Measurements from ENCODE around the gene TOB2. TPM values are rescaled to one million over a fixed set of nuclear protein-coding genes. Genes with fewer than 3 reads are reported as not detected.

TOB2 gene
- total and polyA plus RNA-seq, 3 donors from 2014 or later, result 32.7 to 41.7 (median 35.4) TPM

DNA sequence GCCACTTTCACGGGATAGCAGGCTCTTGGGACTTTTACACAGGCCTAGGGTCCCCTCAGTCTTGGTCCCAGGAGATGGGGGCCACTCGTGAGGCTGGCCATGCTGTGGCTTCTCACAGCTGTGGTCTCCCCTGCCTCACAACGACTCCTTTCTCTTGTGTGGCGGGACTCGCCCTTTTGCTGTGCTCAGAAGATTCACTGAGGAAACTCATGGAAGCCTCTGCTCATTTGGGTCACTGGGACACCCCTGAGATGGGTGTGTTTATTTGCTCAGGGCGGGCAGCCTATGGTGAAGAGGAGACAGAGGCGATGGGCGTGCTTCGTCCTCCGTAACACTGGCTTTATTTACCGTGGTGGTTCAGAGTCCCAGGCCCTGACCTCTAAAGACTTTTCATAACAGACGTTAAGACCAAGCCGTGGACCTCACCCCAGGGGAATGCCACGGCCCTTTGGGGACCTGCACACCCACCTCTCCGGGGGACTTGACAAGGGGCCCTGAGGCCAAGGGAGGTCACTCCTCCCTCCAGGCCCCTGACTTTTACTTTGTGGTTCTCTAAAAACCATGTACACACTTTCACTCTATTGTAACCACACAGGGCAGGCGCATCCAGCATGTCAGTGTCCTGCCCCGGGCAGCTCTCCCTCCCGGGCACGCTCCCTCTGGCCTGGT lies 49.3 kb downstream of the TOB2 start:
- peaks cover 27% of the 10 kb centered on the region for H3K4me1 ChIP-seq
- DNase-seq, result no peak
- no peaks in the 10 kb centered on the region for H3K9me3 ChIP-seq
- no peaks in the 10 kb centered on the region for H3K36me3 ChIP-seq (ENCODE audit: low read depth, missing control alignments)
- WGBS, 2 donors, result 80 to 86% methylated on average over 10 to 19 of the region's 19 CpGs
- TF ChIP-seq POLR2A (IDR thresholded peaks at IDR 0.05), result no peak
- TF ChIP-seq, protein P1, sequence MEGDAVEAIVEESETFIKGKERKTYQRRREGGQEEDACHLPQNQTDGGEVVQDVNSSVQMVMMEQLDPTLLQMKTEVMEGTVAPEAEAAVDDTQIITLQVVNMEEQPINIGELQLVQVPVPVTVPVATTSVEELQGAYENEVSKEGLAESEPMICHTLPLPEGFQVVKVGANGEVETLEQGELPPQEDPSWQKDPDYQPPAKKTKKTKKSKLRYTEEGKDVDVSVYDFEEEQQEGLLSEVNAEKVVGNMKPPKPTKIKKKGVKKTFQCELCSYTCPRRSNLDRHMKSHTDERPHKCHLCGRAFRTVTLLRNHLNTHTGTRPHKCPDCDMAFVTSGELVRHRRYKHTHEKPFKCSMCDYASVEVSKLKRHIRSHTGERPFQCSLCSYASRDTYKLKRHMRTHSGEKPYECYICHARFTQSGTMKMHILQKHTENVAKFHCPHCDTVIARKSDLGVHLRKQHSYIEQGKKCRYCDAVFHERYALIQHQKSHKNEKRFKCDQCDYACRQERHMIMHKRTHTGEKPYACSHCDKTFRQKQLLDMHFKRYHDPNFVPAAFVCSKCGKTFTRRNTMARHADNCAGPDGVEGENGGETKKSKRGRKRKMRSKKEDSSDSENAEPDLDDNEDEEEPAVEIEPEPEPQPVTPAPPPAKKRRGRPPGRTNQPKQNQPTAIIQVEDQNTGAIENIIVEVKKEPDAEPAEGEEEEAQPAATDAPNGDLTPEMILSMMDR (IDR thresholded peaks at IDR 0.05), result no peak
- peak overlapping the region in 1 of 2 donors; percentile 19 for H3K27ac ChIP-seq
- no peaks in the 10 kb centered on the region for H3K27me3 ChIP-seq
- no peak overlapping the region for H3K4me3 ChIP-seq
- intact Hi-C loops (cut with DNase I; ENCODE audit: low total_unique reads), result no loop called here

GRCh38 chr22:41395531-41396240 lies 50.9 kb downstream of the TOB2 start:
- Histone ChIP-seq H3K27ac (no peak overlapping the region), H3K4me1 (peaks cover 19% of the 10 kb centered on the region), H3K27me3 (no peaks in the 10 kb centered on the region), H3K4me3 (no peak overlapping the region), H3K36me3 (ENCODE audit: low read depth, missing control alignments) (no peaks in the 10 kb centered on the region), H3K9me3 (no peaks in the 10 kb centered on the region)
- intact Hi-C loops (cut with DNase I; ENCODE audit: low total_unique reads), result no loop called here
- TF ChIP-seq, protein P1 (IDR thresholded peaks at IDR 0.05), result no peak
- no peak for TF ChIP-seq POLR2A (IDR thresholded peaks at IDR 0.05)
- no peak for DNase-seq
- 93% methylated on average over 35 to 36 of the region's 37 CpGs for WGBS, 2 donors

GRCh38 chr22:41394012-41394356 lies 52.6 kb downstream of the TOB2 start:
- Histone ChIP-seq H3K4me3 (no peak overlapping the region), H3K36me3 (ENCODE audit: low read depth, missing control alignments) (no peaks in the 10 kb centered on the region), H3K27me3 (no peaks in the 10 kb centered on the region), H3K9me3 (no peaks in the 10 kb centered on the region), H3K27ac (peak overlapping the region; percentile 39 to 77), H3K4me1 (peaks cover 19% of the 10 kb centered on the region)
- 73 to 79% methylated on average over 11 of the region's 11 CpGs for WGBS, 2 donors
- TF ChIP-seq POLR2A (IDR thresholded peaks at IDR 0.05), result no peak
- DNase-seq, result no peak
- intact Hi-C loops (cut with DNase I; ENCODE audit: low total_unique reads), result no loop called here

DNA sequence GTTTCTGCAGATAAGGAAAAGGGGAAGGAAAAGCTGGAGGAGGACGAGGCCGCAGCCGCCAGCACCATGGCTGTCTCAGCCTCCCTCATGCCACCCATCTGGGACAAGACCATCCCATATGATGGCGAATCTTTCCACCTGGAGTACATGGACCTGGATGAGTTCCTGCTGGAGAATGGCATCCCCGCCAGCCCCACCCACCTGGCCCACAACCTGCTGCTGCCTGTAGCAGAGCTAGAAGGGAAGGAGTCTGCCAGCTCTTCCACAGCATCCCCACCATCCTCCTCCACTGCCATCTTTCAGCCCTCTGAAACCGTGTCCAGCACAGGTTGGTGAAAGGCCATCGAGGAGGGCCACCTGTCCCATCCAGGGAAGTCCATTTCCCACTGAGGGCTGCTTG lies 59.3 kb downstream of the TOB2 start:
- H3K27ac ChIP-seq, result no peak overlapping the region

DNA sequence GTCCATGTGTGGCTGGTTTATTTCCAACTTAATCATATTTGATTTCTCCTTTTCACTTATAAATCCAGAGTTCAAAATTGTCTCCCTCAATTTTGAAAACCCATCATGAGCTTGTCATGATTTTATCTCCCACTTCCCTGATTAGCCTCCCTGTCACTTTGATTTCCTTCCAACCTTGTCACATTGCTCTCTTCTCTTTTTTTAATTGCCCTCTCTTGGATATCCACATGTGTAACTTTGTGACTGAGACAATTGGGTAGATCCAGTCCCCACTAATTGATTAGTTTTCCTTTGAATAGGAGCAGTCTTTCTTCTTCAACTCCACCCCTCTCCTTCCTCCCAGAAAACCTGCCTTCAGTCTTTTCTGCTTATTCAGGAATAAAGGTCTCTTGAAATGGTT lies 62.5 kb downstream of the TOB2 start:
- Histone ChIP-seq H3K27ac (peak overlapping the region; percentile 98), H3K9me3 (no peaks in the 10 kb centered on the region), H3K27me3 (no peaks in the 10 kb centered on the region), H3K36me3 (ENCODE audit: low read depth, missing control alignments) (no peaks in the 10 kb centered on the region), H3K4me3 (no peak overlapping the region), H3K4me1 (peaks cover 28% of the 10 kb centered on the region)
- TF ChIP-seq, protein P1 (IDR thresholded peaks at IDR 0.05), result no peak
- TF ChIP-seq POLR2A (IDR thresholded peaks at IDR 0.05), result no peak
- intact Hi-C loops (cut with DNase I; ENCODE audit: low total_unique reads), result no loop called here
- no peak for DNase-seq

More for the DNA sequence above, 59.3 kb downstream of the TOB2 start:
- Histone ChIP-seq H3K9me3 (no peaks in the 10 kb centered on the region), H3K4me1 (peaks cover 20% of the 10 kb centered on the region), H3K36me3 (ENCODE audit: low read depth, missing control alignments) (no peaks in the 10 kb centered on the region), H3K27me3 (no peaks in the 10 kb centered on the region), H3K4me3 (no peak overlapping the region)
- no peak for DNase-seq
- 90 to 94% methylated on average over 7 of the region's 7 CpGs for WGBS, 2 donors
- intact Hi-C loops (cut with DNase I; ENCODE audit: low total_unique reads), result no loop called here
- TF ChIP-seq, protein P1 (IDR thresholded peaks at IDR 0.05), result no peak
- TF ChIP-seq POLR2A (IDR thresholded peaks at IDR 0.05), result no peak

Other genes starting within 250 kb of the TOB2 start
- gene L3MBTL2, start 241.5 kb downstream of the TOB2 start, total RNA-seq, result 10 to 100 TPM; 32.8 to 39.7 TPM
- 34.6 TPM for gene L3MBTL2, start 241.5 kb downstream of the TOB2 start, polyA plus RNA-seq (ENCODE audit: insufficient read depth, low read depth, low replicate concordance)
- 10 to 100 TPM in 1 of 2 donors, 1 to 10 TPM in 1; 6.5 to 12.8 TPM for gene CHADL, start 205.9 kb downstream of the TOB2 start, total RNA-seq
- 9.1 TPM for gene CHADL, start 205.9 kb downstream of the TOB2 start, polyA plus RNA-seq (ENCODE audit: insufficient read depth, low read depth, low replicate concordance)
- gene RANGAP1, start 160.6 kb downstream of the TOB2 start, total RNA-seq, result 100 to 1,000 TPM; 212 to 319 TPM
- gene RANGAP1, start 160.6 kb downstream of the TOB2 start, polyA plus RNA-seq (ENCODE audit: insufficient read depth, low read depth, low replicate concordance), result 277 TPM
- gene ZC3H7B, start 145.3 kb downstream of the TOB2 start, total RNA-seq, result 10 to 100 TPM; 56.4 to 63.0 TPM
- 38.9 TPM for gene ZC3H7B, start 145.3 kb downstream of the TOB2 start, polyA plus RNA-seq (ENCODE audit: insufficient read depth, low read depth, low replicate concordance)
- 10 to 100 TPM; 32.8 to 40.9 TPM for gene TEF, start 64.9 kb downstream of the TOB2 start, total RNA-seq
- gene TEF, start 64.9 kb downstream of the TOB2 start, polyA plus RNA-seq (ENCODE audit: insufficient read depth, low read depth, low replicate concordance), result 25.6 TPM
- 10 to 100 TPM; 33.7 to 35.1 TPM for gene PHF5A, start 21.9 kb upstream of the TOB2 start, total RNA-seq
- 42.8 TPM for gene PHF5A, start 21.9 kb upstream of the TOB2 start, polyA plus RNA-seq (ENCODE audit: insufficient read depth, low read depth, low replicate concordance)
- gene ACO2, start 22.3 kb upstream of the TOB2 start, total RNA-seq, result 100 to 1,000 TPM; 133 to 178 TPM
- 113 TPM for gene ACO2, start 22.3 kb upstream of the TOB2 start, polyA plus RNA-seq (ENCODE audit: insufficient read depth, low read depth, low replicate concordance)
- gene POLR3H, start 97.7 kb upstream of the TOB2 start, total RNA-seq, result 10 to 100 TPM; 23.3 to 24.6 TPM
- 38.9 TPM for gene POLR3H, start 97.7 kb upstream of the TOB2 start, polyA plus RNA-seq (ENCODE audit: insufficient read depth, low read depth, low replicate concordance)
- 10 to 100 TPM; 76.5 to 87.0 TPM for gene CSDC2, start 114.2 kb upstream of the TOB2 start, total RNA-seq
- gene CSDC2, start 114.2 kb upstream of the TOB2 start, polyA plus RNA-seq (ENCODE audit: insufficient read depth, low read depth, low replicate concordance), result 50.1 TPM
- gene PMM1, start 143.0 kb upstream of the TOB2 start, total RNA-seq, result 10 to 100 TPM; 44.4 to 45.7 TPM
- gene PMM1, start 143.0 kb upstream of the TOB2 start, polyA plus RNA-seq (ENCODE audit: insufficient read depth, low read depth, low replicate concordance), result 82.2 TPM
- 10 to 100 TPM; 45.3 to 62.6 TPM for gene DESI1, start 174.2 kb upstream of the TOB2 start, total RNA-seq
- gene DESI1, start 174.2 kb upstream of the TOB2 start, polyA plus RNA-seq (ENCODE audit: insufficient read depth, low read depth, low replicate concordance), result 103 TPM
- gene XRCC6, start 174.5 kb upstream of the TOB2 start, total RNA-seq, result 100 to 1,000 TPM; 290 to 317 TPM
- gene XRCC6, start 174.5 kb upstream of the TOB2 start, polyA plus RNA-seq (ENCODE audit: insufficient read depth, low read depth, low replicate concordance), result 621 TPM
- 100 to 1,000 TPM; 155 to 180 TPM for gene SNU13, start 242.1 kb upstream of the TOB2 start, total RNA-seq
- 302 TPM for gene SNU13, start 242.1 kb upstream of the TOB2 start, polyA plus RNA-seq (ENCODE audit: insufficient read depth, low read depth, low replicate concordance)

Measured in testis (tissue), 3 donors.